ENCODE measurements around the gene ATF1.

DNA sequence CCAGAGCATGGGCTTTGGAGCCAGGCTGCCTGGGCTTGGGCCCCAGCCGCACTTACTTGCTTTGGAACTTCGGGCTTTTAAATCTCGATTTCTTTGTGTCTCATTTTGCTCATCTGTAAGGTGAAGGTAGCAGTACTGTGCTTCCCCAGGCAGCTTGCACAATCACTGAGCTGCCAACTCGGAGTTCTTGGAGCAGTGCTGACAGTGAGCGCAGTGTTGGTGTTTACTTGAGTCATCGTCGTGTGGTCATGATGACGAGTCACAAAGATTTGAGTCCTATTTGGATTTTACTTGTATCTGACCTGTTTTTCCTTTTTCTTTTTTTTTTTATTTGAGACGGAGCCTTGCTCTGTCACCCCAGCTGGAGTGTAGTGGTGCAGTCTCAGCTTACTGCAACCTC lies 31.3 kb upstream of the ATF1 start:
- TF ChIP-seq CTCF (IDR thresholded peaks at IDR 0.05) (no peak), POLR2A (IDR thresholded peaks at IDR 0.05) (no peak), EP300 (IDR thresholded peaks at IDR 0.05) (no peak)
